IPS-11a (cell line): ENCODE data around the gene TRPC6.

Experiments
- H3K4me3 ChIP-seq: one replicate; pipeline ENCODE4 v1.5.1; 2013; ENCODE audit warnings: low read depth, low read length, control low read depth

TRPC6 gene

GRCh38 chr11:101583251-101584128, at the start of gene TRPC6:
TSS of gene TRPC6 (minus strand) at chr11:101584007. CDS start at chr11:101583503, 504 bp downstream.
- H3K4me3 ChIP-seq: peak within 1 kb of the TSS; percentile 69

DNA sequence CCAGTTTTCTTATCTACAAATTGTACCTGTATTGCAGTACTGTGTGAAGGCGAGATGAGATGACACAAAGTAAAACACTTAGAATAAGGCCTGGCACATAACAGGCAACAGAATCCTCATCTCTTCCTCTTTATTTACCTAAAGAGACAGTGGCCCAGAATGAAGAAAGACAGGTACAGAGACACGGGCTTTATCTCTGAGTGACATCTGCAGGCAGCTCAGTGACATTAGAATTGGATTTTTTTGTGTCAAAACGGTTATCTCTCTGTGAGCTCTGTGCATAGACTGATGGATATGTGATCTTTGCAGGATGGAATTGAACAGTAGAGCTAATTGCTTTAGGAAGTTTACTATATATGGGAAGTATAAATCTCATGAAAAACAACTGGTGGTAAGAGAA, 36.2 kb upstream of the TRPC6 start:
- no peak overlapping the region for H3K4me3 ChIP-seq

GRCh38 chr11:101618709-101619108, 34.9 kb upstream of the TRPC6 start:
- no peak overlapping the region for H3K4me3 ChIP-seq

DNA sequence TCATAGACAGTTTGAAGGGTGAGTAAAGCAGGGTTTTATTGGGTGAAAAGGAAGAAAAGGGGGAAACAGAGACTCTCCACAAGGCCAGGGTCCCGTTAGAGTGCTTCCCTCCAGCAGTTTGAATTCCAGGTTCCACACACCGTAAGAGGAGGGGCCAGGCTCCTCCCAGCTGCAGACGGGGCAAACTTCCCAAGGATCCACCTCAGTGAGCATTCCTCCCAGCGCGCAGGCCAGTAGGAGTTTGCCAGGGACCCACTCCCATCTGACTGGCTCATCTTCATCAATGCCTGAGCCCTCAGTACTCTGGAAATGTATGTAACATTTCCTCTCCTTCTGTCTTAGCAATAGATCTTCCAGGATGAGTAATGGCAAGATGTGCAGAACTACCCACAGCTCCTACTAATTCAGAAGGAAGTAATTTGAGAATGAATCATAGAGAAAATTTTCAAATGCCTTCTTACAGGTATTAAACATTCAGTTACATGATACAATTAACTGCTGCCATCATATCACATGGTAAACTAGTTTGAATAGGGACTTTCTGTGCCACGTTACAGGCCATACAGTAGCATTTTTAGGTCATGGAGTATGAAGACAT, 34.0 kb upstream of the TRPC6 start:
- H3K4me3 ChIP-seq: no peak overlapping the region

DNA sequence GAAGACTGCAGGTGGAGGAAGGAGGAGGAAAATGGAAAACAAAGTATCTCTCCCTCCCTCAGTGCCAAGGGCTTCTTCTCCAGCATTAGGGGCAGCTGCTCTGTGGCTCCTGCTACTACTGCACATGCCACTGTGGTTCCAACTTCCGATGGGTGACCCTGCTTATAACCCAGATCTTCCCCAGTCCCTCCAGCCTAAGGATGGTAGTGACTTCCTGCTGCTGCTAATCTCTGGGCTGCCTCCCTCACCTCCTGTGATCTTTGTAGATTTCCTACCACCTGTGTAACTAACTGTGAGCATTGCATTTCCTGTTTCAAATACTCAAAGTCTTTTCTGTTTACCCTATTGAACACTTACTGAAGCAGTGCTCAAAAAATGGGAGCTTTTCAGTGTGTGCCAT, 28.7 kb upstream of the TRPC6 start:
- H3K4me3 ChIP-seq: no peak overlapping the region

DNA sequence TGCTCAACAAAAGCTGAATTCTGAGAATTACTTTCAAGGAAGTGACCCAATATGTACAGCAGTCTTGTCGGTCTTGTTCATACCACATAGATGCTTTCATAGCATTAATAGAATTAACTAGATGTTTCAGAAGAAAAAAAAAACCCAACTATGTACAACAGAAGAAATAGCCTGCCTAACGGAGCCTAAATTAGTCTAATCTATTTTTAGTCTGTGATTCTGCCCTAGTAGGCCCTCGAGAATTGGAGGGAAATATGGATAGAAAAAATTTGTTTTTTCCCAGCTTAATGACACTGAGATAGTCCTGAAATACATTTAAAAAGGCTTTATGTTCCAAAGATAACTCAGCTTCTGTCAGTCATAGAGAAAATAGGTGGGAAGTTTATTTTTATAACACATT, 17.1 kb upstream of the TRPC6 start:
- no peak overlapping the region for H3K4me3 ChIP-seq

DNA sequence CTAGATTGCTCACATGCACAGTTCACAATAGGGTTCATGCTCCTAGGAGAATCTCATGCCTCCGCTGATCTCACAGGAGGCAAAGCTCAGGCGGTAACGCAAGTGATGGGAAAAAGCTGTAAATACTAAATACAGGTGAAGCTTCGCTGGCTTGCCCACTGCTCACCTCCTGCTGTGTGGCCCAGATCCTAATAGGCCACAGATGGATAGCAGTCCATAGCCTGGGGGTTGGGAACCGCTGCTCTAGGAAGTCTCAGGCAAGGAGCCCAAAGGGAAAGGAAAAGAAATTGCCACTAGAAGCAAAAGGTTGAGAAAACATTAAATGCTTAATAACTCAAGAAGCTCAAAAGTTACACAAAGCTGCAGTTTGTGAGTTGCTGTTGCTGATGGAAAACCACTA, 3.2 kb upstream of the TRPC6 start:
- H3K4me3 ChIP-seq: no peak overlapping the region

- no peak overlapping the region for H3K4me3 ChIP-seq
Measured at GRCh38 chr11:101584655-101585054, 848 bp upstream of the TRPC6 start.

- peak overlapping the region; percentile 69 for H3K4me3 ChIP-seq
Measured at GRCh38 chr11:101584129-101584515, 315 bp upstream of the TRPC6 start.

GRCh38 chr11:101582989-101583250, 887 bp downstream of the TRPC6 start:
- peak overlapping the region; percentile 69 for H3K4me3 ChIP-seq

DNA sequence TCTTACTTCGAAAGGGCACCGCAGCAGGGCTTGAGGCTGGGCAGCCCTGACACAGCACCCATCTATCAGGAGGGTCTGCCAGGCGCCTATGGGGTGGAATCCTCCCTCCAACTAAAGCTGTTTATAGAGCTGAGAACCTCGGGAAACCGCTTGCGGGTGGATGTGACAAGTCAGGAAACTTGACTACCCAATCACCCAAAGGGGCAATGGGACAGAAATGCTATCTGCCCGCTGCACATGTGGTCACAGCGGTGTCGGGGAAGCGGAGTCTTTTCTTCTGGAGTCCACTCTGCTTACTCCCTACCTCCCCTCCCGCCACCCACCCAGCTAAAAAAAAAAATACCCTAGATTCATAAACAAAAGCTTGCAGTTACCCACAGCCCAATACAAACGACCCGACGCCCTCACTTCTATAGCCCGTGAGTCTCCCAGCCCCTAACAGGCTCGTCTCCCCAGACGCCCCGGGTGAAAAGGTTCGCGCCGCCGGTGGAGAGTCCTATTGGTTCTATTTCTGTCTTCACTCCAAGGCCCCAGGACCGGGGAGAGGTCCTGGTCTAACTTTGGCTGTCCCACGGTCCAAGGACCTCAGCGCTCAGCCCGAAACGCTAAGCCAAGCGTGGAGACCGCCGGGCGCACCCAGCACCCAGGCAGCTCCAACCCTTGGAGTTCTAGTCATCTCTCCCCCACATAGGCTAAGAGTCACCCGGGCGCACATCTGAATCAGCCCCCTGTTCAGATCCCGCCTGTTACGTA, 1.4 kb downstream of the TRPC6 start:
- H3K4me3 ChIP-seq: peak overlapping the region; percentile 69

DNA sequence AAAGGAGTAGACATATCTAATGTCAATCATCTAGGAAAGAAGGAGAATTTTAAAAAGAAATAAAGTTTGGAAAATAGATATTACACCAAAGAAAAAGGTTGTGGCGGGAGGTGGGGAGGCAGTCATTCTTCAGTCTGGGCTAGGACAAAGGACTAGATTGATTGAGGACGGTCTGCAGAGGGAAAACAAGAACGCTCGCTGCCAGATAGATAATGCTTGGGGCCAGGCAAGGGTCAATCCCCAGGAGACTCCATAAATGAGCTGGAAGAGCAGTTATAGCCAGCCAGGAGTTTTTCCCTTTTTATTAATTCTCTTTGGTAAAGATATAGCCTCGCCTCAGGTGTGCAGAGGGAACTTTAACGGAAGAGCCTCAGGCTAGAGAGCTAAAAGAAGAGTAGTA, 6.3 kb downstream of the TRPC6 start:
- no peak overlapping the region for H3K4me3 ChIP-seq

DNA sequence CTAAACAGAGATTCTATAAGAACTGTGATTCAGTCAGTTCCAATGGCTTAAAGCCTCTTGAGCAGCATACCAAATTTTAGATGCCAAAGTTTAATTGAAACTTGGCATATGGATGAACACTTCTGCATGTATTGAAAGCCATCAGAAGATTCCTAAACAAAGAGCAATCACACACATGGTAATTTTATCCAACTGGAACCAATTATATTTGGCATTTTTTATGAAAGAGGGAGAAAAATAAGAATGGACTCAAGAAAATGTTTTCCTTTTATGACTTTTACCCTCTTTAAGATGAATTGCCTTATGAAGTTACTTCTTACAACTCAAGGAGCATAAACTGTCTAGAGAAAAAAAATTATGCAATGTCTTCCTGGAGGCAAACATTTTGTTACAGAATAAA, 7.4 kb downstream of the TRPC6 start:
- H3K4me3 ChIP-seq: no peak overlapping the region

GRCh38 chr11:101574886-101575285, 8.9 kb downstream of the TRPC6 start:
- H3K4me3 ChIP-seq: no peak overlapping the region

- H3K4me3 ChIP-seq: no peak overlapping the region
Measured at GRCh38 chr11:101567071-101567470, 16.7 kb downstream of the TRPC6 start.

DNA sequence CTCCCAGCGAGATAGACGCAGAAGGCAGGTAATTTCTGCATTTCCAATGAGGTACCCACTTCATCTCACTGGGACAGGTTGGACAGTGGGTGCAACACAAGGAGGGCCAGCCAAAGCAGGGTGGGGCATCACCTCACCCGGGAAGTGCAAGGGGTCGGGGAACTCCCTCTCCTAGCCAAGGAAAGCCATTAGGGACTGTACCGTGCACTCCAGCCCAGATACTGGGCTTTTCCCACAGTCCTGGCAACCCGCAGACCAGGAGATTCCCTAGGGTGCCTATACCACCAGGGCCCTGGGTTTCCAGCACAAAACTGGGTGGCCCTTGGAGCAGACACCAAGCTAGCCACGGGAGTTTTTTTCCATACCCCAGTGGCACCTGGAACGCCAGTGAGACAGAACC, 17.2 kb downstream of the TRPC6 start:
- no peak overlapping the region for H3K4me3 ChIP-seq

DNA sequence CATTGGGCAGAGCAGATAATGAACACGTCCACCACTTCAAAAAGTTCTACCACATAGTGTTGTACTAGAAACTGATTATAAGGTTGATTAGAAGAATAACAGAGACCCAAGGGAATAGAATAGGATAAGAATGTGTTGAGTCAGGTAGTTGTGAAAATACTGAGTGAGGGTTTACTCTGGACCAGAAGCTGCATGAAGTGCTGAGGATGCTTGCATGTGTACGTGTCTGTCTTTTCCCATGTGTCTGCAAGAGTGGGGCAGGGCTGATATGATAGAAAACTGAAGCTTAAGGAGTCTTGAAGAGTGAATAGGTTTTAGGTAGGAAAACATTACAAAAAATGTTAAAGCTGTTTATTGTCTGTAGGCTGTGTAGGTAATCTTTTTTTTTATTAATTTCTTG, 20.6 kb downstream of the TRPC6 start:
- no peak overlapping the region for H3K4me3 ChIP-seq

- H3K4me3 ChIP-seq: no peak overlapping the region
Measured at GRCh38 chr11:101555366-101555765, 28.4 kb downstream of the TRPC6 start.

DNA sequence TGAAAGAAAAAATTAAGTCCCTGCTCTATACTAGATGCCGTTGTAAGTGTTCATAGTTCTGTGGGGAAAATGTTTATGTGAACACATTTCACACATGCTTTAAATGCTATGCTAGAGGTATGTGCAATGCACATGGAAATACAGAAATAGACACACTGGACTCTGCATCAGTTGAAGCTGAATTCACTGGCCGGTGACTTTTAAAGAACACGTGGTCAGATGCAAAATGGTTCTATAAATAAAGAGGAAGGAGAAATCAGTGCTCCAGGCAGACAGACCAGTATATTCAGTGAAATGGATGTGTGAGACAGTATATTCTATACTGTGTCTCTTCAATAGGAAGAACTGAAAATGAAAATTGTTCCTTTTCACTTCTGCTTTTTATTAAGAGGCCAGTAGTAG, 29.9 kb downstream of the TRPC6 start:
- no peak overlapping the region for H3K4me3 ChIP-seq

- no peak overlapping the region for H3K4me3 ChIP-seq
Measured at GRCh38 chr11:101552888-101553287, 30.9 kb downstream of the TRPC6 start.

GRCh38 chr11:101528541-101528940, 55.3 kb downstream of the TRPC6 start:
- no peak overlapping the region for H3K4me3 ChIP-seq

DNA sequence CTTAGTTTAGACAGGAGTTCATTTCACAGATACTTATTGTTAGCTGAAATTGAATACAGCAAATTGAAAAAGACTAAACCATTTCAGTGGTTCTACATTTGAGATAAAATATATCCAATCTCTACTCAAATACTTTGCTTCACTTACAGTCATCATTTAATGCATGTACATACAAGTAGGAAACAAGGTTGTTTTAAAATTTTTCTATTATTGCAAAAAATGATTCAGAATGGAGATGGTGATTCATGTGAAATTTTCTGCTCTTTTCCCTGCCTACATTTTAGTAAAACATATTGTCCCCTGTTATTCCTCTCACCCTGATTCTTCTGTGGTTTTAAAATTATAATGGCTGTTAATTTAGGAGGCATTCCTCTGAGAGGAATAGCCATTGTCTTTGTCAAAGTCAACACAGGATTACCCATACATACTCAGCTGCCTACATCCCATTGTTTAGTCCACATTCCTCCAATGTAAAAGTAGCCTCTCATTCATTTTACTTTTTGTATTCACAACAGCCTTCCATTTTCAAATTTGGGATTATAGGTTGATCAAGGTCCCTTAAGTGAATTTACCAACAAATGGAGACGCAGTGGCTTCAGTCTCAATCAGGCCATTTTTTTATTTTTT, 60.1 kb downstream of the TRPC6 start:
- H3K4me3 ChIP-seq: no peak overlapping the region
